ENCODE data around the gene XAB2.

XAB2 gene

DNA sequence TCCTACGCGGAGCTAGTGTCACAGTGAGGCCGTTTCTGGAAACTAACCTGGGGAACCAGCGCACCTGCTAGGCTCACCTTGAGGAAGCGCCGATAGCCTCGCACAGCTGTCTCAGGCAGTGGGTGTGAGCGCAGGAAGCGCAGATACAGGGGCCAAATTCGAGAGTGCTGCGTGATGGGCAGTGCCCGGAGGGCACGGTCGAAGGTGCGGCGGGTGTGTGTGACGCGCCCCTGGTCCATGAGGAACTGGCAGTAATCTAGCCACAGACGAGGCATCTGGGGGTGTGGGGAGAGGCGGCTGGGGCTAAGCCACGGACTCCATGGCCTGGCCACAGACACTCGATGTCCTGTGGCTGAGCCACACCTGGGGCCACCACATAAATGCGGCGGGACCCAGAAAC, 2.2 kb downstream of the XAB2 start:
- peaks cover 30% of the 10 kb centered on the region for H3K36me3 ChIP-seq (ENCODE audit: control insufficient read depth, insufficient read depth, low read length, severe bottlenecking)
- no peak overlapping the region for H3K9ac ChIP-seq (ENCODE audit: low read length)
- H3K4me1 ChIP-seq (ENCODE audit: control insufficient read depth, insufficient read depth, low read length) = peaks cover 22% of the 10 kb centered on the region
- no peaks in the 10 kb centered on the region for H3K27me3 ChIP-seq (replicated peaks; ENCODE audit: control insufficient read depth, insufficient read depth, low read length)
- H3K9me3 ChIP-seq (ENCODE audit: control insufficient read depth, low read length) = no peaks in the 10 kb centered on the region
- DNase-seq (ENCODE audit: low read depth) = no peak
- no peak overlapping the region for H3K4me3 ChIP-seq (ENCODE audit: low read length)

DNA sequence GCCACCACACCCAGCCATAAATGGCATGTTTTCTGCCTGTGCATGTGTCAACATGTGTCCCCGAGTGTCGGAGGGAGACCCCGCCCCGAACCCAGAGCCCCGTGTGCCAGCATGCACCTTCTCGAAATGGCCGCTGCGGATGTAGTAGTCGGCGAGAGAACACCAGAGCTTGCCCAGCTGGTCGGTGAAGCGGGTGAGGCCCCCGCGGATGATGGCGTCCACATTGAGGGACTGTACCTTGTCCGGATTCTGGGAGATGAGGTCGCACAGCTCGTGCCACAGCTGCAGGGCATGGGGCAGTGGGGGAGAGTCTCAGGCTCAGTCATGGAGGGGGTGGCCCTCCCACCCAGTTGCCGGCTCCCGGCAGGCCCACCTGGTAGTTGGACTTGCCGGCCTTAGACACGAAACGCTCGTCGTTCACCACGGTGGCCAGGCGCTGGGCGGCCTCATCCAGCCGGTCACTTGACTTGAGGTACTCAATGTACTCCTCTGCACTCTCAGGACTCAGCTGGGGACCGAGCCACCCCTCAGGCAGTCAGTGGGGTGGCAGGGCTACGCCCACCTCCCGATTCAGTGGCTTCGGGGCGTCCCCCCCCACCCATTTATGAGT, 3.5 kb downstream of the XAB2 start:
- peaks cover 20% of the 10 kb centered on the region for H3K4me1 ChIP-seq (ENCODE audit: control insufficient read depth, insufficient read depth, low read length)
- no peaks in the 10 kb centered on the region for H3K9me3 ChIP-seq (ENCODE audit: control insufficient read depth, low read length)
- H3K9ac ChIP-seq (ENCODE audit: low read length) = no peak overlapping the region
- no peaks in the 10 kb centered on the region for H3K27me3 ChIP-seq (replicated peaks; ENCODE audit: control insufficient read depth, insufficient read depth, low read length)
- H3K36me3 ChIP-seq (ENCODE audit: control insufficient read depth, insufficient read depth, low read length, severe bottlenecking) = peaks cover 38% of the 10 kb centered on the region
- H3K4me3 ChIP-seq (ENCODE audit: low read length) = no peak overlapping the region
- DNase-seq (ENCODE audit: low read depth) = no peak

DNA sequence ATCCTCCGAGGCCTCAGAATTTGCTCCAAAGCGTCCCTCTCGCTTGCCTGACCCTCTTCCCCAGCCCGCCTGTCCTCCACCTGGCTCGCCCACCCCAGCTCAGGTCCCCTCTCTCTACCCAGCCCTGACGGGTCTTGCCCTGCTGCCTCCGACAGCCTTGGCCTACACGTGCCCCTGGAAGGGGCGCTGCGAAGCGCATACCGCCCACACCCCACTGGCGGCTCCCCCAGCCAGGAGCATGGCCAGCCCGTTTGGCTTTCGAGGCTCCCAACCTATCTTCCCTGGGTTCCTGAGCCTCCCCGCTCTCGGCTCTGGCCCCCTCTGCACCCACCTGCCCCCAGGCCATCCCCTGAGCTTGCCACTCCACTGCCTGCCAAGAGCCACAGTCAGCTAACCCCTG, 4.5 kb downstream of the XAB2 start:
- DNase-seq (ENCODE audit: low read depth) = no peak
- H3K9ac ChIP-seq (ENCODE audit: low read length) = no peak overlapping the region
- no peaks in the 10 kb centered on the region for H3K27me3 ChIP-seq (replicated peaks; ENCODE audit: control insufficient read depth, insufficient read depth, low read length)
- peaks cover 45% of the 10 kb centered on the region for H3K36me3 ChIP-seq (ENCODE audit: control insufficient read depth, insufficient read depth, low read length, severe bottlenecking)
- peaks cover 11% of the 10 kb centered on the region for H3K4me1 ChIP-seq (ENCODE audit: control insufficient read depth, insufficient read depth, low read length)
- H3K4me3 ChIP-seq (ENCODE audit: low read length) = no peak overlapping the region
- H3K9me3 ChIP-seq (ENCODE audit: control insufficient read depth, low read length) = no peaks in the 10 kb centered on the region

DNA sequence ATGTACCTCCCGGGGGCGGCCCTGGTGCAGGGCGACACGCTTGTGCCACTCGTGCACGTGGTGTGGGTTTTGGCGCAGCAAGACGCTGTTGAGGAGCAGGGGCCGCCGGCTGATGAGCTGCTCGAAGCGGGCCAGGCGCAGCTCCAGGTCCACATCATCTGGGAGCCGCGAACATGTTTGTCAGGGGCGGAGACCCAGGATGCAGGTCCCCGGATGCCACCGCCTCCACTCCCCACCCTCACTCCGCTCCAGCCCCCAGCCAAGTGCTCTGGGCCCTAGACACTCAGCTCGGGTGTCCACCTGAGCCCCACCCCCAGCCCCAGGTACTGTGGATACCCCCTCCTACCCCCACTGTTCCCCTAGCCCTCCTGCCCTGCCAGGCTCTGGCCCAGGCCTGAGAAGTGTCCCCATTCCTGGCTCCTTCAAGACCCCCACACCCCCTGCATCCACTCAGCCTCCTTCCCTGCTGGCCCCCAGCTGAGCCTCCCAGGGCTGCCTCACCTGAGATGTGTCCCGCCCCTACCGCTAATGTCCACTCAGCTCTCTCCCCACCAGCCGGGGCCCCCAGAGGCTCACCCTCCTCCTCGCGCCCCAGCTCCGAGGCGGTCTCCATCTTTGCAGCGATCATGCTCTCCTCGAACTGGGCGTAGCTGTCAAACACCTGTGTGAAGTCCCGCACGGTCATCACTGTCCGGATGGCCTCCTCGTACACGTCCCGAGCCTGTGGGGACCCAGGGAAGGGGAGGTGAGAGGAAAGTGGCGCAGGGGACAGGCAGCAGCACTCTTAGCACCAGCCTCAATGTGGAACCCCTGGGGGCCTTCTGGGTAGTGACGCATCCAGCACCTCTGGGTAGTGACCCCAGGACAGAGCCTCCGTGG, 5.4 kb downstream of the XAB2 start:
- Histone ChIP-seq H3K4me3 (ENCODE audit: low read length) (no peak overlapping the region), H3K27me3 (replicated peaks; ENCODE audit: control insufficient read depth, insufficient read depth, low read length) (no peaks in the 10 kb centered on the region), H3K9me3 (ENCODE audit: control insufficient read depth, low read length) (no peaks in the 10 kb centered on the region), H3K4me1 (ENCODE audit: control insufficient read depth, insufficient read depth, low read length) (peaks cover 12% of the 10 kb centered on the region), H3K9ac (ENCODE audit: low read length) (no peak overlapping the region), H3K36me3 (ENCODE audit: control insufficient read depth, insufficient read depth, low read length, severe bottlenecking) (peaks cover 48% of the 10 kb centered on the region)
- DNase-seq (ENCODE audit: low read depth) = no peak

DNA sequence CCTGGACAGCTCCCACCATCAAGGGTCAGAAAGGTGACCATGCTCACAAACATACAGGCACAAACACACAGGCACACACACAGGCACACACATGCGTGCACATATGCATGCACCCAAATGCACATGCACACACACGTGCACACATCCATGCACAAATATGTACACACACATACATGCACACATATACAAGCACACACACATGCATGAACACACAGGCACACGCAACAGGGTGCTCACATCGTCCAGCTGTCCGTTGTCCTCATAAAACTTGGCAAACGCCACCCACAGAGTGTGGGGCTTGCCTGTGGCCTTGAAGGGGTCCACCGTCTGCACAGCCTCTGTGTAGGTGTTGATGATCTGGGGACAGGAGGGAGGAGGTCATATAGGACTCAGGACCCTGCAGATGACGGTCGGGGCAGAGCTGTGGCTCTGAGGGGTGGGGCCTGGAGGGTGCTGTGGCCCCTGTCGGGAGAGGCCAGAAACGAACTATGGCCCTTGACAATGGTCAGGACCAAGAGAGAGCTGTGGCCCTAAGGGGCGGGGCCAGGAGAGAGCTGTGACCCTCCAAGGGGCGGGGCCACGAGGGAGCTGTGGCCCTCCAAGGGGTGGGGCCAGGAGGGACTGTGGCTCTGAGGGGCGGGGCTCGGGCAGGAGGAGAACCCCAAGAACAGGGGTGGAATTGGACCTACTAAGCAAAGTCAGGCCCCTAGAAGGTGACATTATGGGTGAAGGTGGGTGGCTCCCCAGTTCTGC, 6.2 kb downstream of the XAB2 start:
- DNase-seq (ENCODE audit: low read depth) = no peak
- no peaks in the 10 kb centered on the region for H3K9me3 ChIP-seq (ENCODE audit: control insufficient read depth, low read length)
- H3K36me3 ChIP-seq (ENCODE audit: control insufficient read depth, insufficient read depth, low read length, severe bottlenecking) = peaks cover 48% of the 10 kb centered on the region
- H3K4me1 ChIP-seq (ENCODE audit: control insufficient read depth, insufficient read depth, low read length) = peaks cover 6% of the 10 kb centered on the region
- no peak overlapping the region for H3K4me3 ChIP-seq (ENCODE audit: low read length)
- H3K27me3 ChIP-seq (replicated peaks; ENCODE audit: control insufficient read depth, insufficient read depth, low read length) = no peaks in the 10 kb centered on the region
- H3K9ac ChIP-seq (ENCODE audit: low read length) = no peak overlapping the region

DNA sequence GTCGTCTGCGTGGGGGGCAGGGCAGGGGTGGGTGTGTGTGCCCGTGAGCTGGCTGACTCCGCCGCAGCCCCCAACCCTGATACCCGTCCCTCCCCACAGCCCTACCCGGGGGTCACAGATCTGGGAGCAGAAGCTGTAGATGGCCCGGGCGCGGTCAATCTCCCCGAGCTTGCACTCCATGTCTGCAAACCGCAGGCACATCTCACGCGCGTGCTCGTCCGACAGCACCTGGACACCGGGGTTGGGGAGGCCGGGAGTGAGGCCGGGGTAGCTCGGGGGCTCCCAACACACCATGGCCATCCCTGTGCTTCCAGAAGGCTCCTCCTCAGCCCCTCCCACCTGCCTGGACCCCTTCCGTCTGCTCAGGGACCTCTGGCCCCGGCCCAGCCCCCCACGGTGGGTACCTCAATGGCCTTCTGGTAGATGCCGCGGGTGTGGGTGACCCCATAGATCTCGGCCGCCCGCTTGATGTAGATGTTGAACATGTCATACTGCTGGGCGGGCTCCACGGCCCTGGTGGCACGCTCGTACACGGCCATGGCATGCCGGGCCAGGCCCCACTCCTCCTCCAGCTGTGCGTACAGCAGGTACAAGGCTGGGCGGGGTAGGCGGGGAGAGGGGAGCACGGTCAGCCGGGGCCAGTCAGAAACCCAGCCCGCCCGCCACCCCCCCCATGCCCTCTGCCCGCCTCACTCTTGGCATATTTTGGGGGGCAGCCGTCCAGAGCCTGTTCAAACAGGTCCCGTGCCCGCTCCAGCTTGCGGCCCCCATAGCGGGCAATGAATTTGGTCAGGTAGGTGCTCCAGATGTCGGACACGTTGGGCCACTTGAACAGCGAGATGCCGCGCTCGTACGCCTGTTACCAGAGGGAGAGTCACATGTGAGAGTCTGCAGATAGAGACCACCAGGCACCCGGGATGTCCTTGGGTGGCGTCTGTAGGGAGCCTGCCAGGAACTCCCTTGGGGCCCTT, 8.6 kb downstream of the XAB2 start:
- no peaks in the 10 kb centered on the region for H3K27me3 ChIP-seq (replicated peaks; ENCODE audit: control insufficient read depth, insufficient read depth, low read length)
- no peak overlapping the region for H3K9ac ChIP-seq (ENCODE audit: low read length)
- H3K9me3 ChIP-seq (ENCODE audit: control insufficient read depth, low read length) = no peaks in the 10 kb centered on the region
- DNase-seq (ENCODE audit: low read depth) = no peak
- peaks cover 45% of the 10 kb centered on the region for H3K36me3 ChIP-seq (ENCODE audit: control insufficient read depth, insufficient read depth, low read length, severe bottlenecking)
- H3K4me3 ChIP-seq (ENCODE audit: low read length) = no peak overlapping the region
- H3K4me1 ChIP-seq (ENCODE audit: control insufficient read depth, insufficient read depth, low read length) = peaks cover 3% of the 10 kb centered on the region

DNA sequence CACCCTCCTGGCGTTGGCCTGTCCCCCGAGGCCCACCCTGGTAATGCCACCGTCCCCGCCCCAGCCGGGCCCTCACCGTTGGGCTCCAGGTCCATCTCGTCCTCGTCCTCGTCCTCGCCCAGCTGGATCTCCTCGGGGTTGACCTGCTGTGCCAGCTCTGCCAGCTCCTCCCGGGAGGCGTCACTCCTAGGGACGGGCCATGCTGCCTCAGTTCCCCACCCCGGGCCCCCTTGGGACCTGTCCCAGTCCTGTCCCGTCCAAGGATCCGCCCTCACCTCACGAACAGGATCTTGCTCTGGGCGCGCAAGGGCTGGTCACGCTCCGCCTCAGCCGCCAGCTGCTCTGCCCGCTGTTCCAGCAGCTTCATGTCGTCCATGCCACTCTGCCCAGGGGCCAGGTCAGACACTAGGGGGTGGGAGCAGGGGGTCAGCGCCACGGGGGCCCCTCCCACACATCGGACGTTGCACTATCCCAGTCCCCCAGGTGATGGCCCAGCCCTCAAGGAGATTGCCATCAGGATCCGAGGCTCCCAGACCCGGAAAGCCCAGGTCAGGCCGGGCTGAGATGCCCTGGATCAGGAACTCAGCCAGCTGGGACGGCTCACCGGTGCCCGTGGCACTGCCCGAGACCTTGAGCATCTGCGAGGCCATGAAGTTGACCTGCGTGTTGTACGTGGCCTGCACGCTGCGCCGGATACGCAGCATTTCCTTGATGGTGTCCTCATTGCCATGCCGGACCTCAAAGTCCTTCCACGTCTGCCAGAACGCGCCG, 9.5 kb downstream of the XAB2 start:
- Histone ChIP-seq H3K27me3 (replicated peaks; ENCODE audit: control insufficient read depth, insufficient read depth, low read length) (no peaks in the 10 kb centered on the region), H3K4me1 (ENCODE audit: control insufficient read depth, insufficient read depth, low read length) (peaks cover 3% of the 10 kb centered on the region), H3K4me3 (ENCODE audit: low read length) (no peak overlapping the region), H3K9me3 (ENCODE audit: control insufficient read depth, low read length) (no peaks in the 10 kb centered on the region), H3K36me3 (ENCODE audit: control insufficient read depth, insufficient read depth, low read length, severe bottlenecking) (peaks cover 37% of the 10 kb centered on the region), H3K9ac (ENCODE audit: low read length) (no peak overlapping the region)
- DNase-seq (ENCODE audit: low read depth) = no peak

DNA sequence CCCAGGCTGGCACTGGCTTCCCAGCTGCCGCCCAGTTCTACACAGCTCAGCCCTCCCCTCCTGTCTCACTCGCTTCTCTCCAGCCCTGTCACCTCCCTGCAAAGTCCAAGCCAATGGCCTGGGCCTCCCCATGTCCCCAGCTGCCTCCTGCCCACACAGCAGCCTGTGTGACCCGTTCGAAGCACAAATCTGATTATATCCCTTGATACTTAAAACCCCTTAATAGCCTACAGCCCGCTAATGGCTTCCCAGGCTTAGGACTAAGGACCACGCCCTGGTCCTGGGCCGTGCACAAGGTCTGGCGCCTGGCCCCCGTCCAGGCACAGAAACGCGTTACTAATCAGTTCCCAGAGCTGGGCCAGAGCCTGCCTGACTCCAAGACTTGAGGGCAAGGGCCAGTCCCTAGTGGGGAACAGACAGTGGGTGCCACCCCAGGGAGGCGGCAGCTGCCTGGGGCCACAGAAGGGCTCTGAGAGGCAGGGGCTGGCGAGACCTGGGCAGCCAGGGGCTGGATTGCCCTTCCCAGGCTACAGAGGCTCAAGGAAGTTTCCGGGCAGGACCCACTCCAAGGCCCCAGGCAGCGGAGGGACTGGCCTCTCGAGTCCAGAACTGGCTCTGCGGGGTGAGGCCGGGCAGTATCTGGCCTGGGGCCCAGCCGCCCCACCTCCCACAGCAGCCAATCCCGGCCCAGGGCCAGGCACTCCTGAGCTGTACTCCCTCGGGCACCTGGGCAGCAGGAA, 10.4 kb downstream of the XAB2 start:
- Histone ChIP-seq H3K4me3 (ENCODE audit: low read length) (no peak overlapping the region), H3K36me3 (ENCODE audit: control insufficient read depth, insufficient read depth, low read length, severe bottlenecking) (peaks cover 37% of the 10 kb centered on the region), H3K9ac (ENCODE audit: low read length) (no peak overlapping the region), H3K9me3 (ENCODE audit: control insufficient read depth, low read length) (no peaks in the 10 kb centered on the region), H3K27me3 (replicated peaks; ENCODE audit: control insufficient read depth, insufficient read depth, low read length) (no peaks in the 10 kb centered on the region), H3K4me1 (ENCODE audit: control insufficient read depth, insufficient read depth, low read length) (peaks cover 3% of the 10 kb centered on the region)
- no peak for DNase-seq (ENCODE audit: low read depth)

DNA sequence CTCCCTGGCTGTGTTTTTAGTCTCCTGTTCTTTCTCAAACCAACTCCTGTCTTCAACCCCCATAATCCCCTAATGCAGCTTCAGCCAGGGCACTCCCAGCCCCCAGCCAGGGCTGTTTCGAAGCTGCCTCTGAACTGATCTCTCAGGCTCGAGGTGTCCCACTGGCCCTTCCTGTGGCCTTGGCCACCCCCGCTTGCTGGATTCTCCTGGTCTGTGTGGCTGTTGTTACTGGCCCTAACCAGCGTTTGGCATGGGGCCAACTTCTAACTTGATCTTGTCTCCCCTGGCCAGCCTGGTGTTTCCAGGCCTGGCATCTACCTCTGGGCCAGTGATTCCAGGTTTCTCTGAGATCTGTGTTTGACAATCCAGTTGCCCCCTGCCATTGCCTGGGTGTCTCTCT, 11.0 kb downstream of the XAB2 start:
- no peaks in the 10 kb centered on the region for H3K27me3 ChIP-seq (replicated peaks; ENCODE audit: control insufficient read depth, insufficient read depth, low read length)
- H3K36me3 ChIP-seq (ENCODE audit: control insufficient read depth, insufficient read depth, low read length, severe bottlenecking) = peaks cover 33% of the 10 kb centered on the region
- H3K4me1 ChIP-seq (ENCODE audit: control insufficient read depth, insufficient read depth, low read length) = peaks cover 3% of the 10 kb centered on the region
- H3K9ac ChIP-seq (ENCODE audit: low read length) = no peak overlapping the region
- H3K4me3 ChIP-seq (ENCODE audit: low read length) = no peak overlapping the region
- DNase-seq (ENCODE audit: low read depth) = peak; percentile 11
- H3K9me3 ChIP-seq (ENCODE audit: control insufficient read depth, low read length) = no peaks in the 10 kb centered on the region

DNA sequence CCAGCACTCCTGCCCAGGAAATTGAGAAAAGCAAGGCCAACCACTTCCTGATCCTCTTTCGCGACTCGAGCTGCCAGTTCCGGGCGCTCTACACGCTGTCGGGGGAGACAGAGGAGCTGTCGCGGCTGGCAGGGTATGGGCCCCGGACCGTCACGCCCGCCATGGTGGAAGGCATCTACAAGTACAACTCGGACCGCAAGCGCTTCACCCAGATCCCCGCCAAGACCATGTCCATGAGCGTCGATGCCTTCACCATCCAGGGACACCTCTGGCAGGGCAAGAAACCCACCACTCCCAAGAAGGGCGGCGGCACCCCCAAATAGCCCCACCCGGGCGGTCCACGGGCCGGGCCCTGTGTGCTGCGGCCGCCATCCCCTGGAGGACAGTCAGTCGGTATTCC, 11.6 kb downstream of the XAB2 start:
- Histone ChIP-seq H3K9me3 (ENCODE audit: control insufficient read depth, low read length) (no peaks in the 10 kb centered on the region), H3K4me1 (ENCODE audit: control insufficient read depth, insufficient read depth, low read length) (peaks cover 3% of the 10 kb centered on the region), H3K9ac (ENCODE audit: low read length) (no peak overlapping the region), H3K4me3 (ENCODE audit: low read length) (no peak overlapping the region), H3K36me3 (ENCODE audit: control insufficient read depth, insufficient read depth, low read length, severe bottlenecking) (peaks cover 27% of the 10 kb centered on the region), H3K27me3 (replicated peaks; ENCODE audit: control insufficient read depth, insufficient read depth, low read length) (no peaks in the 10 kb centered on the region)
- DNase-seq (ENCODE audit: low read depth) = no peak
